HepG2 (cell line): ENCODE data around the gene ZNF385B.

Experiments
- CHCHD3 ChIP-seq: sonication (generic); formaldehyde crosslinking; IDR thresholded peaks from 2 replicates; pipeline ENCODE4 v1.8.0; 2022; ENCODE audit warnings: mild to moderate bottlenecking, missing genetic modification reagents, moderate library complexity
- FOXM1 ChIP-seq: sonication (generic); formaldehyde crosslinking; IDR thresholded peaks from 2 replicates; pipeline ENCODE4 v1.5.0; 2020; ENCODE audit warnings: missing genetic modification reagents
- HNRNPH1 ChIP-seq: fragments of 200-400 bp; formaldehyde crosslinking; optimal IDR thresholded peaks from 2 replicates; pipeline ENCODE3; 2017; ENCODE audit warnings: mild to moderate bottlenecking, low read depth, low read length
- POGZ ChIP-seq: sonication (generic); formaldehyde crosslinking; IDR thresholded peaks from 2 replicates; pipeline ENCODE4 v1.4.0; 2020; ENCODE audit warnings: mild to moderate bottlenecking, missing genetic modification reagents
- PRPF4 ChIP-seq: fragments of 200-400 bp; formaldehyde crosslinking; IDR thresholded peaks from 2 replicates; pipeline ENCODE4 v1.6.1; 2016; ENCODE audit warnings: low read length, low read depth; ENCODE audit not compliant: poor library complexity, severe bottlenecking
- RAD21 ChIP-seq: fragments of 450-650 bp; formaldehyde crosslinking; IDR thresholded peaks from 2 replicates; pipeline ENCODE4 v1.5.0; 2020; ENCODE audit warnings: mild to moderate bottlenecking
- SETDB1 ChIP-seq: sonication (generic); formaldehyde crosslinking; IDR thresholded peaks from 2 replicates; pipeline ENCODE4 v1.5.1; 2020; ENCODE audit warnings: missing genetic modification reagents, mild to moderate bottlenecking, borderline replicate concordance
- SP1 ChIP-seq, 2 experiments: fragments of 450-650 bp in 1 of 2; sonication (generic) in 1 of 2; formaldehyde crosslinking in 1 of 2; IDR thresholded peaks; 2 replicates each; pipeline versions ENCODE4 v1.4.0 to v1.6.1; 2016 to 2020; ENCODE audit warnings: missing genetic modification reagents in 1 of 2
- SUZ12 ChIP-seq: fragments of 150-350 bp; IDR thresholded peaks from 2 replicates; pipeline ENCODE4 v1.6.1; 2014; ENCODE audit warnings: low read depth, low read length
- ZKSCAN1 ChIP-seq: fragments of 150-350 bp; IDR thresholded peaks from 2 replicates; pipeline ENCODE4 v1.6.1; 2014; ENCODE audit warnings: low read length
- ZZZ3 ChIP-seq: sonication (generic); formaldehyde crosslinking; IDR thresholded peaks from 2 replicates; pipeline ENCODE4 v1.4.0; 2020; ENCODE audit warnings: missing genetic modification reagents, mild to moderate bottlenecking, borderline replicate concordance
- TF ChIP-seq, protein P1 (sequence below): sonication (generic); formaldehyde crosslinking; conservative IDR thresholded peaks from 2 replicates; pipeline ENCODE4 v1.8.1; 2023; ENCODE audit warnings: missing genetic modification reagents
- TF ChIP-seq, protein P2 (sequence below): IDR thresholded peaks from 2 replicates; pipeline ENCODE4 v1.6.1; 2016; ENCODE audit warnings: missing compliant biosample characterization, missing genetic modification reagents, borderline replicate concordance

- TF ChIP-seq, protein P1, sequence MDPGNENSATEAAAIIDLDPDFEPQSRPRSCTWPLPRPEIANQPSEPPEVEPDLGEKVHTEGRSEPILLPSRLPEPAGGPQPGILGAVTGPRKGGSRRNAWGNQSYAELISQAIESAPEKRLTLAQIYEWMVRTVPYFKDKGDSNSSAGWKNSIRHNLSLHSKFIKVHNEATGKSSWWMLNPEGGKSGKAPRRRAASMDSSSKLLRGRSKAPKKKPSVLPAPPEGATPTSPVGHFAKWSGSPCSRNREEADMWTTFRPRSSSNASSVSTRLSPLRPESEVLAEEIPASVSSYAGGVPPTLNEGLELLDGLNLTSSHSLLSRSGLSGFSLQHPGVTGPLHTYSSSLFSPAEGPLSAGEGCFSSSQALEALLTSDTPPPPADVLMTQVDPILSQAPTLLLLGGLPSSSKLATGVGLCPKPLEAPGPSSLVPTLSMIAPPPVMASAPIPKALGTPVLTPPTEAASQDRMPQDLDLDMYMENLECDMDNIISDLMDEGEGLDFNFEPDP (CRISPR knock-in tag) = no peak
- no peak for TF ChIP-seq SETDB1 (CRISPR knock-in tag)
- TF ChIP-seq ZZZ3 (CRISPR knock-in tag) = no peak
- TF ChIP-seq HNRNPH1 = no peak
- no peak for TF ChIP-seq RAD21 (CRISPR knock-in tag)
- no peak for TF ChIP-seq CHCHD3
- TF ChIP-seq ZKSCAN1 = no peak
- TF ChIP-seq SP1 (IDR thresholded peaks at IDR 0.05) = no peak
- no peak for TF ChIP-seq SP1 (CRISPR knock-in tag; IDR thresholded peaks at IDR 0.05)
- TF ChIP-seq POGZ (CRISPR knock-in tag) = no peak
- TF ChIP-seq, protein P2, sequence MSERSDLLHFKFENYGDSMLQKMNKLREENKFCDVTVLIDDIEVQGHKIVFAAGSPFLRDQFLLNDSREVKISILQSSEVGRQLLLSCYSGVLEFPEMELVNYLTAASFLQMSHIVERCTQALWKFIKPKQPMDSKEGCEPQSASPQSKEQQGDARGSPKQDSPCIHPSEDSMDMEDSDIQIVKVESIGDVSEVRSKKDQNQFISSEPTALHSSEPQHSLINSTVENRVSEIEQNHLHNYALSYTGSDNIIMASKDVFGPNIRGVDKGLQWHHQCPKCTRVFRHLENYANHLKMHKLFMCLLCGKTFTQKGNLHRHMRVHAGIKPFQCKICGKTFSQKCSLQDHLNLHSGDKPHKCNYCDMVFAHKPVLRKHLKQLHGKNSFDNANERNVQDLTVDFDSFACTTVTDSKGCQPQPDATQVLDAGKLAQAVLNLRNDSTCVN (CRISPR knock-in tag) = no peak
- TF ChIP-seq FOXM1 = no peak
- TF ChIP-seq SUZ12 = no peak
- no peak for TF ChIP-seq PRPF4
These were observed 256.8 kb downstream of the ZNF385B start for GRCh38 chr2:179604598-179604997.
